ENCODE measurements around the gene RAE1.
"Not testable (repeated sequence)": the region's sequence is repeated elsewhere in the genome, so short reads cannot be mapped to it uniquely, and the experiment has no call there.

Gene RAE1

GRCh38 chr20:57415771-57416170 lies 64.7 kb downstream of the RAE1 start:
- no peak for TF ChIP-seq CTCF (IDR thresholded peaks at IDR 0.05; ENCODE audit: low read depth, low read length, missing control alignments)
- no peak overlapping the region for H3K4me3 ChIP-seq (ENCODE audit: low read depth, low read length)
- no peak for DNase-seq (ENCODE audit: low read depth)

- TF ChIP-seq CTCF (IDR thresholded peaks at IDR 0.05; ENCODE audit: low read depth, low read length, missing control alignments), result no peak
- no peak overlapping the region for H3K4me3 ChIP-seq (ENCODE audit: low read depth, low read length)
- no peak for DNase-seq (ENCODE audit: low read depth)
Observed at GRCh38 chr20:57416296-57417022, 65.4 kb downstream of the RAE1 start.

GRCh38 chr20:57417051-57417689 lies 66.1 kb downstream of the RAE1 start:
- TF ChIP-seq CTCF (IDR thresholded peaks at IDR 0.05; ENCODE audit: low read depth, low read length, missing control alignments), result no peak
- no peak overlapping the region for H3K4me3 ChIP-seq (ENCODE audit: low read depth, low read length)
- DNase-seq (ENCODE audit: low read depth), result no peak

- no peak overlapping the region for H3K4me3 ChIP-seq (ENCODE audit: low read depth, low read length)
- DNase-seq (ENCODE audit: low read depth), result no peak
- TF ChIP-seq CTCF (IDR thresholded peaks at IDR 0.05; ENCODE audit: low read depth, low read length, missing control alignments), result no peak
Observed at GRCh38 chr20:57417830-57418780, 67.0 kb downstream of the RAE1 start.

- DNase-seq (ENCODE audit: low read depth); H3K4me3 ChIP-seq (ENCODE audit: low read depth, low read length): not testable (repeated sequence)
Observed at GRCh38 chr20:57419479-57419878, 68.4 kb downstream of the RAE1 start.

GRCh38 chr20:57420571-57421252 lies 69.7 kb downstream of the RAE1 start:
- DNase-seq (ENCODE audit: low read depth), result no peak
- no peak overlapping the region for H3K4me3 ChIP-seq (ENCODE audit: low read depth, low read length)
- no peak for TF ChIP-seq CTCF (IDR thresholded peaks at IDR 0.05; ENCODE audit: low read depth, low read length, missing control alignments)

Measured in GM12864 (cell line).